ENCODE data around the gene EIF4A2. TPM values are rescaled to one million over a fixed set of nuclear protein-coding genes. Genes with fewer than 3 reads are reported as not detected.

The EIF4A2 gene
- total RNA-seq, 1 experiment from 2014 or later: 574 TPM

GRCh38 chr3:186823386-186823785, 40.0 kb downstream of the EIF4A2 start (continued):
- no peak for TF ChIP-seq ZNF532 (CRISPR knock-in tag; IDR thresholded peaks at IDR 0.05; ENCODE audit: borderline replicate concordance)
- TF ChIP-seq TCF7 (CRISPR knock-in tag; IDR thresholded peaks at IDR 0.05; ENCODE audit: low read depth): no peak
- TF ChIP-seq ZNF232 (CRISPR knock-in tag; IDR thresholded peaks at IDR 0.05): no peak

GRCh38 chr3:186824430-186825139, 41.2 kb downstream of the EIF4A2 start:
- Mint-ChIP-seq H3K4me1 (peaks cover 36% of the 10 kb centered on the region), H3K36me3 (no peaks in the 10 kb centered on the region), H3K27me3 (ENCODE audit: low read depth) (peaks cover 35% of the 10 kb centered on the region), H3K4me3 (peak overlapping the region; percentile 72), H3K9me3 (no peaks in the 10 kb centered on the region), H3K27ac (no peak overlapping the region)
- CTCF ChIA-PET: interaction anchor here (0.7 to 1.6 kb wide), 6 partner anchors 209 to 341 kb away, joined by 3 to 6 read pairs (median 4); partner anchors contain the start of genes DNAJB11 and RPL39L
- POLR2A ChIA-PET: interaction anchor here (0.8 kb wide), 1 partner anchor 41 kb away, joined by 4 read pairs; the partner anchor contains the start of gene EIF4A2
- DNase-seq (ENCODE audit: low spot score) (peak; percentile 20), ATAC-seq (no peak)
- TF ChIP-seq ARID4B (CRISPR knock-in tag; IDR thresholded peaks at IDR 0.05; ENCODE audit: borderline replicate concordance) (no peak), ZNF423 (CRISPR knock-in tag; IDR thresholded peaks at IDR 0.05) (peak; percentile 47; the same call in 1 of the 2 replicates)

- Mint-ChIP-seq H3K27me3 (ENCODE audit: low read depth) (peaks cover 43% of the 10 kb centered on the region), H3K4me1 (peaks cover 38% of the 10 kb centered on the region), H3K36me3 (no peaks in the 10 kb centered on the region), H3K9me3 (no peaks in the 10 kb centered on the region), H3K4me3 (peak overlapping the region; percentile 72), H3K27ac (no peak overlapping the region)
- DNase-seq (ENCODE audit: low spot score) (peak; percentile 64), ATAC-seq (peak; percentile 64)
- ChIA-PET POLR2A (interaction anchor here (0.7 kb wide), 1 partner anchor 17 kb away, joined by 3 read pairs; no protein-coding TSS in a partner anchor), CTCF (interaction anchor here (0.7 to 1.6 kb wide), 5 partner anchors 210 to 340 kb away, joined by 3 to 6 read pairs (median 5); partner anchors contain the start of gene DNAJB11)
- TF ChIP-seq IRF1 (CRISPR knock-in tag; IDR thresholded peaks at IDR 0.05): no peak
- no peak for TF ChIP-seq ETV6 (CRISPR knock-in tag; IDR thresholded peaks at IDR 0.05)
- TF ChIP-seq MAX (CRISPR knock-in tag; IDR thresholded peaks at IDR 0.05): peak; percentile 59
- TF ChIP-seq NR1H2 (CRISPR knock-in tag; IDR thresholded peaks at IDR 0.05): 0 out of 2 replicates have a peak, but pooled peaks have one; percentile 24
- 0 out of 2 replicates have a peak, but pooled peaks have one; percentile 45 for TF ChIP-seq FOXP4 (CRISPR knock-in tag; IDR thresholded peaks at IDR 0.05)
Observed at GRCh38 chr3:186825294-186825821, 42.0 kb downstream of the EIF4A2 start.
